AG10803 (cell line): ENCODE results near the gene COL18A1.
"Not testable (repeated sequence)": the region's sequence is repeated elsewhere in the genome, so short reads cannot be mapped to it uniquely, and the experiment has no call there.

Experiments
- DNase-seq: peaks from one replicate; pipeline ENCODE4 v3.0.0; 2010; ENCODE audit warnings: low read depth
- H3K4me3 ChIP-seq: 2 replicates; pipeline ENCODE4 v1.5.1; 2011; ENCODE audit warnings: mild to moderate bottlenecking, low read length, control low read depth
- TF ChIP-seq, protein P1 (sequence below): conservative IDR thresholded peaks from 2 replicates; pipeline ENCODE4 v1.5.1; 2011; ENCODE audit warnings: mild to moderate bottlenecking, low read length, control low read depth, inconsistent platforms

COL18A1 gene

GRCh38 chr21:45521241-45521640 is 116.3 kb downstream of the COL18A1 start:
- TF ChIP-seq, protein P1, sequence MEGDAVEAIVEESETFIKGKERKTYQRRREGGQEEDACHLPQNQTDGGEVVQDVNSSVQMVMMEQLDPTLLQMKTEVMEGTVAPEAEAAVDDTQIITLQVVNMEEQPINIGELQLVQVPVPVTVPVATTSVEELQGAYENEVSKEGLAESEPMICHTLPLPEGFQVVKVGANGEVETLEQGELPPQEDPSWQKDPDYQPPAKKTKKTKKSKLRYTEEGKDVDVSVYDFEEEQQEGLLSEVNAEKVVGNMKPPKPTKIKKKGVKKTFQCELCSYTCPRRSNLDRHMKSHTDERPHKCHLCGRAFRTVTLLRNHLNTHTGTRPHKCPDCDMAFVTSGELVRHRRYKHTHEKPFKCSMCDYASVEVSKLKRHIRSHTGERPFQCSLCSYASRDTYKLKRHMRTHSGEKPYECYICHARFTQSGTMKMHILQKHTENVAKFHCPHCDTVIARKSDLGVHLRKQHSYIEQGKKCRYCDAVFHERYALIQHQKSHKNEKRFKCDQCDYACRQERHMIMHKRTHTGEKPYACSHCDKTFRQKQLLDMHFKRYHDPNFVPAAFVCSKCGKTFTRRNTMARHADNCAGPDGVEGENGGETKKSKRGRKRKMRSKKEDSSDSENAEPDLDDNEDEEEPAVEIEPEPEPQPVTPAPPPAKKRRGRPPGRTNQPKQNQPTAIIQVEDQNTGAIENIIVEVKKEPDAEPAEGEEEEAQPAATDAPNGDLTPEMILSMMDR = no peak
- no peak overlapping the region for H3K4me3 ChIP-seq
- no peak for DNase-seq

GRCh38 chr21:45522381-45522780 is 117.4 kb downstream of the COL18A1 start:
- TF ChIP-seq, protein P1 = no peak
- no peak for DNase-seq
- H3K4me3 ChIP-seq = no peak overlapping the region

DNA sequence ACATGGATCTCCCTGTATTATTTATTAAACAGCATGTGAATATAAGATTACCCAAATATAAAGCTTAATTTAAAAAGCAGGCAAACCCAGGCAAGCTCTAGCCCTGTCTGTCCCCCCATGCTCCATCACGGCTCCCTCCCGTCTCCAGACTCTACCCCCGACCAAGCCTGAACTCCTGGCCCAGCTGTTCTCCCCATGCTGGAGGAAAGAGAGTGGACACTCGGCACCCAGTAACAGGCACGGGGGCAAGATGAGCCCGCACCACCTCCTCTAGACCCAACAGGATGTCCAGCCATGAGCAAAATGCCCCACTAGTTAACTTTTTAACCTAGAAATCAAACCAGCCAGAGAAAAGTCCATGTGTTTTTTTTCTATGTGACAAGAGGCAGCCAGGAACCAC is 118.0 kb downstream of the COL18A1 start:
- no peak for DNase-seq
- TF ChIP-seq, protein P1 = no peak
- H3K4me3 ChIP-seq = no peak overlapping the region

DNA sequence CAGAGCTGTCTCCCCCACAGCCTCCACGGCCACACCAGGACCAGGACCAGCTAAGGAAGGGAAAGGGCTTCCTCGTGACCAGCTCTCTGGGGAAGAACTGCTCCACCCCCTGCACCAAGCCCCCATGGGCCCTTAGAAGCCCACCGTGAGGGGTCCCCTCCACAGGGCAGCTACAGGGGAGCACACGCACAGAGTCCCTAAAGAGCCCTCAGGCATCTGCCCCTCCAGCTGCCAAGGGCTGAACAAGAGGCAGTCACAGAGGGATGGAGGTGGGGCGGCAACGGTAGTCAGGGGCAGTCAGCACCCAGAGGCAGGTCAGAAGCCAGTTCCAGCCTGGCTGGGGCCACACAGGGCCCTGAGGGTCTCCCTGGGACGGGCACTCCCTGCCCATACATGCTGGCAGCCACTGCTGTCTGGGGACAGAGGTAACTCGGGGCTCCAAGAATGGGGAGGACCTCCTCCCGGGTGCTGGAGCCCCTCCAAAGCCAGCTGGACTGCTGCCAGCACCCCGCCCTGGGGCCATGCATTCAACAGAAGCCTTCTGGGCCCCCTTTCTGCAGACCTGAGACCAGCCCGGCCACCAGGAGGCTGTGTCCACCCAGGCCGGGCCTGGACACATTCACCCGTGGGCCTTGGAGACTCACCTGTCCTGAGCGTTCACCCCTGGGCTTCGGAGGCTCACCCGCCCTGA is 118.6 kb downstream of the COL18A1 start:
- TF ChIP-seq, protein P1 = no peak
- DNase-seq = no peak
- H3K4me3 ChIP-seq = no peak overlapping the region

DNA sequence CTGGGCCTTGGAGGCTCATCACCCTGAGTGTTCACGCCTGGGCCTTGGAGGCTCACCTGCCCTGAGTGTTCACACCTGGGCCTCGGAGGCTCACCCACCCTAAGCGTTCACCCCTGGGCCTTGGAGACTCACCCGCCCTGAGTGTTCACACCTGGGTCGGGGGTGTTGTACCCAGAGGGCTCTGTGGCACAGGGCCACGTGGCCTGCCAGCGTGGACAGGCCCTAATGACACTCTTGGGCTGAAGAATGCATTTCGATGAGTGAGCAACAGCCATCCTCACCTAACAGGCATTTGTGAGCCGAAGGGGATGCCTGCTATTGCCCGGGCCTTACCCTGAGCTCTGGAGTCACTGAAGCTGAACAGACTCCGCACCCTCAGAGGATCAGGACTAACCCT is 119.8 kb downstream of the COL18A1 start:
- DNase-seq = no peak
- TF ChIP-seq, protein P1 = no peak
- no peak overlapping the region for H3K4me3 ChIP-seq

- TF ChIP-seq, protein P1 = no peak
- H3K4me3 ChIP-seq = no peak overlapping the region
- DNase-seq = no peak
Observed at GRCh38 chr21:45525153-45525909, 120.4 kb downstream of the COL18A1 start.

DNA sequence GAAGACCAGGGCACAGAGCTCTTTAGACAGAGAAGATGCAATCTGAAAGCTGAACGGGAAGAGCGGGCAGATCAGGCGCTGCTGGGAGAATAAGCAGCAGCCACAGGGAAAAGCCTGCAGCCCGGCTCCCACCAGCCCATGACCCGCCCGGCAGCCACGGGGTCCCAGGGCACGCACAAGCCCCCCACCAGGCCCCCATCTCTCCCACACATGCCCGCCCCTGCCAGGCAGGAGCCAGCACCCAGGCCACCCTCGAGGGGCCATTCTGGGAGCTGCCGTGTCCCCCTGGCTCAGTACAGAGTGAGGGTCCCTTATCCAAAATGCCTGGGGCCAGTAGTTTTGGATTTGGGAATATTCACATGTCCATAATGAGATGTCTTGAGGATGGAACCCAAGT is 120.9 kb downstream of the COL18A1 start:
- TF ChIP-seq, protein P1 = no peak
- no peak overlapping the region for H3K4me3 ChIP-seq
- DNase-seq = no peak

- not testable (repeated sequence) for DNase-seq, H3K4me3 ChIP-seq
Observed at GRCh38 chr21:45527151-45527999, 122.4 kb downstream of the COL18A1 start.
